Measurements from ENCODE around the gene RIPOR1. TPM values are rescaled to one million over a fixed set of nuclear protein-coding genes. Genes with fewer than 3 reads are reported as not detected.

RIPOR1 gene
- total and polyA plus RNA-seq, 2 experiments from 2014 or later, result 7.6 to 22.4 TPM

GRCh38 chr16:67525176-67525860, 3.3 kb upstream of the RIPOR1 start (continued):
- TF ChIP-seq ZNF462 (CRISPR knock-in tag; IDR thresholded peaks at IDR 0.05) (no peak), ETS1 (IDR thresholded peaks at IDR 0.05) (no peak), STAT1 (IDR thresholded peaks at IDR 0.05; ENCODE audit: unreplicated experiment) (no peak), JUNB (IDR thresholded peaks at IDR 0.05; ENCODE audit: unreplicated experiment) (no peak), NANOG (IDR thresholded peaks at IDR 0.05; ENCODE audit: borderline replicate concordance) (no peak)

- no peak overlapping the region for H3K27ac Mint-ChIP-seq
- Histone ChIP-seq H3K36me3 (ENCODE audit: insufficient read depth) (no peaks in the 10 kb centered on the region), H4K20me1 (replicated peaks; ENCODE audit: insufficient read depth) (peaks cover 3% of the 10 kb centered on the region; the same call in 1 of the 2 replicates), H3K4me3 (no peak overlapping the region), H2AFZ (no peak overlapping the region), H3K9me2 (ENCODE audit: insufficient read depth) (no peaks in the 10 kb centered on the region), H3K27ac (ENCODE audit: low read depth) (no peak overlapping the region), H3F3A (replicated peaks; ENCODE audit: low read depth) (0 out of 2 replicates have a peak, but pooled peaks cover 10% of the 10 kb centered on the region), H3K27me3 (ENCODE audit: insufficient read depth) (peaks cover 96% of the 10 kb centered on the region), H3K4me2 (no peak overlapping the region), H3K79me2 (replicated peaks; ENCODE audit: insufficient read depth) (no peaks in the 10 kb centered on the region), H3K4me1 (ENCODE audit: insufficient read depth) (peaks cover 10% of the 10 kb centered on the region; the same call in 1 of the 2 replicates)
- ATAC-seq (no peak), DNase-seq (ENCODE audit: low spot score) (no peak)
- H3K4me1 Mint-ChIP-seq, result peaks cover 4% of the 10 kb centered on the region
- no peaks in the 10 kb centered on the region for H3K36me3 Mint-ChIP-seq (ENCODE audit: low read depth)
- peaks cover 88% of the 10 kb centered on the region for H3K27me3 Mint-ChIP-seq (ENCODE audit: insufficient read depth, low read depth, poor library complexity)
- no peaks in the 10 kb centered on the region; the same call in 2 of the 3 replicates for H3K9me3 Mint-ChIP-seq
- no peak overlapping the region; the same call in 1 of the 3 replicates for H3K4me3 Mint-ChIP-seq
- no peak for TF ChIP-seq CTCF (conservative IDR thresholded peaks at IDR 0.05; ENCODE audit: low read depth in 2 of 2)
Observed at GRCh38 chr16:67526149-67526791, 2.4 kb upstream of the RIPOR1 start.

Data from GM23338 (cell line).